ENCODE results near the gene GNB1. TPM values are rescaled to one million over a fixed set of nuclear protein-coding genes. Genes with fewer than 3 reads are reported as not detected.

GNB1 gene
- total and polyA plus RNA-seq, 9 of the 15 experiments (the other 6 are each of a cell fraction or from before 2014, with no cell fraction given) = 34.3 to 388 (median 114) TPM

- ChIA-PET POLR2A (interaction anchor here (0.9 kb wide), 1 partner anchor 119 kb away, joined by 3 read pairs; no protein-coding TSS in a partner anchor), CTCF (ENCODE audit: low intra/inter-chr PET ratio) (no interaction called here)
- no peak overlapping the region for H2AFZ ChIP-seq (ENCODE audit: low read depth, low read length)
- ATAC-seq (no peak; the same call in 2 of the 3 replicates), FAIRE-seq (no peak), DNase-seq (ENCODE audit: extremely low read depth in 1 of 4, low spot score in 3 of 4) (no peak)
- peak overlapping the region in 1 of 2 experiments; percentile 61; a peak in 2 of 4 replicates for H3K9ac ChIP-seq (ENCODE audit: insufficient read depth in 1 of 2, low read depth in 2 of 2, low read length in 2 of 2)
- no peaks in the 10 kb centered on the region for H3K9me1 ChIP-seq (ENCODE audit: control insufficient read depth, insufficient read depth, low read length)
- intact Hi-C loops (cut with micrococcal nuclease) = no loop called here
- H3K4me3 ChIP-seq = no peak overlapping the region
- H3K27me3 ChIP-seq (ENCODE audit: control insufficient read depth in 2 of 2, insufficient read depth in 2 of 2, low read length in 2 of 2) = peaks cover 23 to 69% of the 10 kb centered on the region in 2 experiments; a peak in 3 of 5 replicates
- no peaks in the 10 kb centered on the region for H3K79me2 ChIP-seq (ENCODE audit: control insufficient read depth, insufficient read depth, low read length)
- no peak overlapping the region for H3K27ac ChIP-seq (ENCODE audit: extremely low read depth, low read depth, low read length)
- peaks cover 0 to 84% of the 10 kb centered on the region in 2 experiments; a peak in 2 of 5 replicates for H3K4me1 ChIP-seq (replicated peaks in 1 of 2; ENCODE audit: control insufficient read depth in 2 of 2, insufficient read depth in 2 of 2, low read length in 2 of 2)
- no peaks in the 10 kb centered on the region for H3K9me3 ChIP-seq (replicated peaks; ENCODE audit: control insufficient read depth, insufficient read depth, low read depth, low read length)
- BruUV-seq (replicated peaks) = no TSS peak
- 3% methylated on average over 23 of the region's 27 CpGs for WGBS (ENCODE audit: insufficient coverage, low coverage, missing lambda C conversion rate)
- H3K36me3 ChIP-seq (ENCODE audit: control insufficient read depth, insufficient read depth, low read length) = no peaks in the 10 kb centered on the region
- in situ Hi-C loops (cut with MboI) = no loop called here
- no peak overlapping the region for H3K4me2 ChIP-seq (ENCODE audit: insufficient read depth, low read length)
- peaks cover 8% of the 10 kb centered on the region for H4K20me1 ChIP-seq (replicated peaks; ENCODE audit: control insufficient read depth, insufficient read depth, low read length)
- no peak for TF ChIP-seq HNRNPH1 (optimal IDR thresholded peaks at IDR 0.05; ENCODE audit: low read depth, low read length)
- no peak for TF ChIP-seq FUS (optimal IDR thresholded peaks at IDR 0.05; ENCODE audit: low read depth, low read length)
- peak; percentile 20; the same call in 1 of the 2 replicates for TF ChIP-seq MAX (CRISPR knock-in tag; IDR thresholded peaks at IDR 0.05)
- no peak for TF ChIP-seq ZNF165 (CRISPR knock-in tag; IDR thresholded peaks at IDR 0.05; ENCODE audit: borderline replicate concordance)
- peak; percentile 59 for TF ChIP-seq TFE3 (CRISPR knock-in tag; IDR thresholded peaks at IDR 0.05)
- no peak for TF ChIP-seq ZBED1 (IDR thresholded peaks at IDR 0.05)
- 0 out of 2 replicates have a peak, but pooled peaks have one; percentile 41 for TF ChIP-seq CBFB (CRISPR knock-in tag; IDR thresholded peaks at IDR 0.05)
- TF ChIP-seq ZBTB2 (IDR thresholded peaks at IDR 0.05) = no peak
- peak; percentile 63 for TF ChIP-seq USF2 (CRISPR knock-in tag; IDR thresholded peaks at IDR 0.05)
- TF ChIP-seq USF1 (CRISPR knock-in tag; IDR thresholded peaks at IDR 0.05) = peak; percentile 80
- no peak for TF ChIP-seq FOXM1 (IDR thresholded peaks at IDR 0.05; ENCODE audit: low read depth)
- TF ChIP-seq FOXM1 (CRISPR knock-in tag; IDR thresholded peaks at IDR 0.05; ENCODE audit: low read depth) = no peak
- TF ChIP-seq BHLHE40 (IDR thresholded peaks at IDR 0.05; ENCODE audit: low read length) = 0 out of 2 replicates have a peak, but pooled peaks have one; percentile 37
- TF ChIP-seq RAD51 (IDR thresholded peaks at IDR 0.05; ENCODE audit: borderline replicate concordance, low read depth) = peak; percentile 59
- TF ChIP-seq ZNF408 (CRISPR knock-in tag; IDR thresholded peaks at IDR 0.05; ENCODE audit: low read depth) = no peak
- no peak for TF ChIP-seq HDAC2 (IDR thresholded peaks at IDR 0.05)
- TF ChIP-seq ZNF263 (CRISPR knock-in tag; IDR thresholded peaks at IDR 0.05; ENCODE audit: borderline replicate concordance) = peak; percentile 63
- no peak for TF ChIP-seq KDM2B (CRISPR knock-in tag; IDR thresholded peaks at IDR 0.05)
Measured at GRCh38 chr1:1925437-1926345, 34.8 kb upstream of the GNB1 start.
